Activated CD4-positive, alpha-beta memory T cell treated with anti-CD3 and anti-CD28 coated beads for 36 hours (primary cell): Measurements from ENCODE around the gene CD101. TPM values are rescaled to one million over a fixed set of nuclear protein-coding genes. Genes with fewer than 3 reads are reported as not detected.
"Not testable (repeated sequence)": the region's sequence is repeated elsewhere in the genome, so short reads cannot be mapped to it uniquely, and the experiment has no call there.

ENCODE experiments used
- CTCF ChIA-PET: fragments of 350-600 bp; sonication (Branson Sonifier 250); formaldehyde crosslinking; loops from one replicate; lab custom pipeline; 2021; ENCODE audit warnings: antibody characterized with exemption, inconsistent platforms; lab: Charles Lee
- POLR2A ChIA-PET: fragments of 350-600 bp; sonication (Branson Sonifier 250); formaldehyde crosslinking; loops from one replicate; lab custom pipeline; 2021; ENCODE audit warnings: antibody characterized with exemption; lab: Charles Lee
- DNase-seq: peaks from one replicate; pipeline ENCODE4 v3.0.0-alpha.2; 2020
- H3K27ac Mint-ChIP-seq: one replicate; pipeline ENCODE4 v1.8.0; 2021; ENCODE audit warnings: mixed read lengths
- H3K27me3 Mint-ChIP-seq: one replicate; pipeline ENCODE4 v1.8.0; 2021; ENCODE audit warnings: mixed read lengths
- H3K36me3 Mint-ChIP-seq: one replicate; pipeline ENCODE4 v1.8.0; 2021; ENCODE audit warnings: mixed read lengths
- H3K4me1 Mint-ChIP-seq: one replicate; pipeline ENCODE4 v1.8.0; 2021; ENCODE audit warnings: low read depth, mixed read lengths
- H3K4me3 Mint-ChIP-seq: one replicate; pipeline ENCODE4 v1.8.0; 2021; ENCODE audit warnings: mild to moderate bottlenecking, mixed read lengths
- H3K9me3 Mint-ChIP-seq: one replicate; pipeline ENCODE4 v1.8.0; 2021; ENCODE audit warnings: mixed read lengths
- intact Hi-C: fragments of 100-400 bp; cut with micrococcal nuclease; formaldehyde crosslinking; loops from one replicate; pipeline ENCODE4 v1.15.1; 2023
- total RNA-seq, 2 experiments: library from RNA; stranded (reverse); gene quantifications; one replicate each; pipeline ENCODE4 v1.2.3, GENCODE V29; 2021

The CD101 gene
- total RNA-seq, 2 experiments from 2014 or later, result 0.14 to 0.19 TPM

DNA sequence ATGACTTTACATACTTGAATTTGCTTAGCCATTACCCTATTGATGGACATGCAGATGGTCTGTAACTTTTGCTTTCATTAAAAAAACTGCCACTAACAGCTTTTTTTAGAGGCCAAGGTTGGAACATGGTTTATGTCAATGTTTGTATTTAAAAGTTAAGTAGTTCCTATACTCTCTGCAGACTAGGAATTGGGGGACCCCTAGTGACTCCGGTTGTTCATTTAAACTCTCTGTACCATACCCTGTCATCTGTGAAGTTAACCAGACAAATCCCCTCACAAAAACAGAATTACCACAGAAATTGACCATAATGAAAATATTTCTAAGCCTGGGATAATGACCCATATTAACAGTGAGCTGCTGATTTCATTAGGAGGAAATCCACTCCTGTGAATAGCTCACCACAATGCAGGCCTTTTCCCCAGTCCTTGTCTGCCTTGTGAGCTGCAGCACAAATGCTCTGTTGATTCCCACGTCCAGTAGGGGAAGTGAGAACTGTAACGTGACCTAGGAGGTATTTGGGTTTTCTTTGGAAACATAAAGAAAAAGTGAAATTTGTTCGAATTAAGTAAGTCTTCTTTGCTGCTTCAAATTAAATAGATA is 30.2 kb upstream of the CD101 start:
- DNase-seq, result no peak
- peaks cover 6% of the 10 kb centered on the region for H3K36me3 Mint-ChIP-seq
- POLR2A ChIA-PET, result no interaction called here
- H3K9me3 Mint-ChIP-seq, result no peaks in the 10 kb centered on the region
- no peaks in the 10 kb centered on the region for H3K27me3 Mint-ChIP-seq
- no peak overlapping the region for H3K27ac Mint-ChIP-seq
- CTCF ChIA-PET, result no interaction called here
- no peak overlapping the region for H3K4me3 Mint-ChIP-seq
- no peaks in the 10 kb centered on the region for H3K4me1 Mint-ChIP-seq
- intact Hi-C loops, result no loop called here

DNA sequence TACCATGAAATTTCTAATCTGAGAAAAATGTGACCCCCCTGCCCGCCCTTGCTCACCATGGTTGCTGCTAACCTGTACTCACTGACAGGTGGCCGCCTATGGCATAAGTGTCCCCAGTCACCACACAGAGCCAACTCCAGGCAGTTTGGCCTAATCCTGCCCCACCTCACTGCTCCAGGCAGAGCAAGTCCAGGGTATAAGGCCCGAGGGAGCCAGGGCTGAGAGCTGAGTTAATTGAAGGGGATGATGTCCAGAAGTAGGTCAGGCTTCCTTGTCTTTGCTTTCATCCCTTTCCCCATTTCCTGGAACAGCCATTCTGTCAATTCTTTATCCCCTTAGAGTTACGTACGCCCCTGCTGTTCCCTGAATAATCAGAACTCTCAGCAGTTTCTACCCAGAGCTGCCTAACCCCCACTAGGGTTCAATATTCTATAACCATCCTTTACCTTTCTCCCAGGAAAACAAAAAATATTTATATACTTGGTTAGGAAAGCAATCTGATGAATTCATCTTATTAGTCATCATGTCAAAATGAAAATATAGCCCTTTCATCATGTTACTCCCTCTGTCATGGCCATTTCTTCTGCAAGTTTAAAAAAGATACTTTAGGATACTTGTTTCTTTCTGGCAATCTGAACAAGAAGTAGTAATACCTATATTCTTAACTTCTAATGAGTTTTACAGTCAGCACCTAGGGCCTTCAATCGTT is 29.4 kb upstream of the CD101 start:
- ChIA-PET POLR2A (no interaction called here), CTCF (no interaction called here)
- peaks cover 6% of the 10 kb centered on the region for H3K36me3 Mint-ChIP-seq
- H3K4me1 Mint-ChIP-seq, result no peaks in the 10 kb centered on the region
- no peak overlapping the region for H3K4me3 Mint-ChIP-seq
- H3K27me3 Mint-ChIP-seq, result no peaks in the 10 kb centered on the region
- H3K27ac Mint-ChIP-seq, result no peak overlapping the region
- DNase-seq, result no peak
- intact Hi-C loops, result no loop called here
- no peaks in the 10 kb centered on the region for H3K9me3 Mint-ChIP-seq

DNA sequence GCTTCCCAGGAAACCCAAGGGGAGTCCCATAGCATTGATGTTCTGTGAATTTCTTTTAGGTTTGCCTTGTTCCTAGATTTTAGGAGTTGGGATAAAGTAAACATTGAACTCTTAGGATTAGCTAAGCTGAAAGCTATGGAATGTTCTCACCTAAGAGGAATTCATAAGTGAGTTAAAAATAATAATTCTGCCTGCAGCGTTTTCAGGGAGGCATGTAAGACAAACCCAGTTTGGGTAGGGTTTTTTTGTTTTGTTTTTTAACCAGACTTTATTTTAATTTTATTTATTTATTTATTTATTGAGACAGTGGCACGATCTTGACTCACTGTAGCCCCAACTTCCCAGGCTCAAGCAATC is 28.9 kb upstream of the CD101 start:
- Mint-ChIP-seq H3K27me3 (peaks cover 2% of the 10 kb centered on the region), H3K4me1 (no peaks in the 10 kb centered on the region), H3K9me3 (no peaks in the 10 kb centered on the region), H3K27ac (no peak overlapping the region), H3K36me3 (peaks cover 2% of the 10 kb centered on the region), H3K4me3 (no peak overlapping the region)
- ChIA-PET POLR2A (no interaction called here), CTCF (no interaction called here)
- no peak for DNase-seq
- intact Hi-C loops, result no loop called here

DNA sequence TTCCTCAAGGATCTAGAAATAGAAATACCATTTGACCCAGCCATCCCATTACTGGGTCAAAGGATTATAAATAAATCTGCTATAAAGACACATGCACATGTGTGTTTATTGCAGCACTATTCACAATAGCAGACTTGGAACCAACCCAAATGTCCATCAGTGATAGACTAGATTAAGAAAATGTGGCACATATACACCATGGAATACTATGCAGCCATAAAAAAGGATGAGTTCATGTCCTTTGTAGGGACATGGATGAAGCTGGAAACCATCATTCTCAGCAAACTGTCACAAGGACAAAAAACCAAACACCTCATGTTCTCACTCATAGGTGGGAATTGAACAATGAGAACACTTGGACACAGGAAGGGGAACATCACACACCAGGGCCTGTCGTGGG is 21.3 kb upstream of the CD101 start:
- H3K27ac Mint-ChIP-seq, H3K4me3 Mint-ChIP-seq, H3K36me3 Mint-ChIP-seq, CTCF ChIA-PET, intact Hi-C loops, DNase-seq, H3K27me3 Mint-ChIP-seq, H3K4me1 Mint-ChIP-seq, H3K9me3 Mint-ChIP-seq, POLR2A ChIA-PET: not testable (repeated sequence)

DNA sequence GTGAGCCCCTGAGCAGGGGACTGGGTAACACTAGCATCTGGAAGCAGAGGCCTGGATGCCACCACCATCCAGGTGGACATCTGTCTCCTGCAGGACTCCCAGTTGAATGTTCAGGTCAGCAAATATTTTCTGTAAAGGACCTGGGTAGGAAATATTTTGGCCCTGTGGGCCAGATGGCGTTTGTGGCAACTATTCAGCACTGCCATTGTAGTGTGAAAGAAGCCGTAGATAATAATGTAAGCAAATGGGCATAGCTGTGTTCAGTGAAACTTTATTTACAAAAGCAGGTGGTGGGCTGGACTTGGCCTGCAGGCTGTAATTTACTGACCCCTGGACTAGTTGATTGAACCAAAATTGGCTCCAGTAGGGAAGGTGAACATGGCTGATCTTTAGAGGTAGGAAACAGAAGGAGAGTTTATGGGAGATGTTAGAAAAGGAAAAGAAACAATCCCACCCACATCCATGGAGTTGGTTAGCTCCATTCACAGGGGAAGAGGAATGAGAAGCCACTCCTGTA is 20.0 kb upstream of the CD101 start:
- H3K4me1 Mint-ChIP-seq, result peaks cover 8% of the 10 kb centered on the region
- no peaks in the 10 kb centered on the region for H3K36me3 Mint-ChIP-seq
- H3K4me3 Mint-ChIP-seq, result no peak overlapping the region
- DNase-seq, result no peak
- peaks cover 2% of the 10 kb centered on the region for H3K27me3 Mint-ChIP-seq
- peaks cover 1% of the 10 kb centered on the region for H3K9me3 Mint-ChIP-seq
- ChIA-PET CTCF (no interaction called here), POLR2A (no interaction called here)
- intact Hi-C loops, result no loop called here
- no peak overlapping the region for H3K27ac Mint-ChIP-seq

DNA sequence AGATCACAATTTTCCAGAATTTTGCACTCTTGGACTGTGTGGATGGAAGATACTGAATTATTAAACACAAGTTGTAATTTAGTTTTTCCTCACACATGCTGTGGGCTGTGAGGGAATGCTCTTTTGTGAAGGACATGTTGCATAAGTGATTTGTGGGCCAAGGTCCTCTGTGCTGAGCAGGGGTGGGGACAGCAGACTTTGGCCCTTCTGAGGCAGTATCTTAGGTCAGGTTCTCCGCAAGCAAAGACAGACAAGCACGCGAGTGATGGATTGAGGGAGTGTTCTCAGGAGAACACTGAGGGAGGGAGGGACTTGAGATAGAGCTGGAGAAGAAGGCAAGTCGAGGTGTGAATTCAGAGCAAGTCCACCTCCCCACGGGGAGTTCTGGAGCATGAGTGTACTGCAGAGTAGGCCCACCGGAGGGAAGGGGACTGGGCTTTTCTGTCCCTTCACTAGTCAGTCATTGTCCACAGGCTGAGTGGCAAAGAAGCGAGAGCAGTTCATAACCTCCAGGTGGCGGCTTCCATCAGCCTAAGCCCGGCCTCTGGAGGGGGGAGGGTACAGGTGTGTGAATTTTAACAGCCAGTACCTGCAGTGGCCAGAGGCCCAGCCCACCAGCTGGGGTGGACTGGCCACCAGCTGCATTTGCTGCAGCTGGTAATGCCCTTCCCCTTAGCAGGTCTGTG is 19.1 kb upstream of the CD101 start:
- Mint-ChIP-seq H3K4me3 (no peak overlapping the region), H3K27me3 (no peaks in the 10 kb centered on the region), H3K36me3 (no peaks in the 10 kb centered on the region), H3K4me1 (peaks cover 16% of the 10 kb centered on the region), H3K27ac (no peak overlapping the region), H3K9me3 (peaks cover 1% of the 10 kb centered on the region)
- ChIA-PET CTCF (no interaction called here), POLR2A (no interaction called here)
- intact Hi-C loops, result no loop called here
- DNase-seq, result no peak

DNA sequence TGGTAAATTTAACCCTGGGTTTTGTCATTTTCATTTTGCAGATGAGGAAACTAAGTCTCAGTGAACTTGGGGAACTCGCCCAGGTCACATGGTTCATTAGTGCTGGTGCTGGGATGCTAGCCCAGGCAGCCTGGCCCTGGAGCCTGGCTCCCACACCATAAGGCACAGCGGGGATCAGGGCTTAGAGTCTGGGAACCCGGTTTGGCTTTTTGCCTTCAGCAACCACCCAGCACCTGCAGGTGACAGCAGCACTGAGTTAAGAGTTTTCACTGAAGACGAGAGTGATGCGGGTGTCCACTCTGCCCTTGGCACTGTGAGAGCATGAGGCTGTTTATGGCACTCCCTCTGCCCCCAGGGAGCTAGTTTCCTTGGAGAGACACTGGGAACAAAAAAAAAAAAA is 18.4 kb upstream of the CD101 start:
- ChIA-PET CTCF (no interaction called here), POLR2A (no interaction called here)
- no peak for DNase-seq
- Mint-ChIP-seq H3K27ac (no peak overlapping the region), H3K27me3 (no peaks in the 10 kb centered on the region), H3K9me3 (peaks cover 1% of the 10 kb centered on the region), H3K4me1 (peaks cover 20% of the 10 kb centered on the region), H3K4me3 (no peak overlapping the region), H3K36me3 (no peaks in the 10 kb centered on the region)
- intact Hi-C loops, result no loop called here

DNA sequence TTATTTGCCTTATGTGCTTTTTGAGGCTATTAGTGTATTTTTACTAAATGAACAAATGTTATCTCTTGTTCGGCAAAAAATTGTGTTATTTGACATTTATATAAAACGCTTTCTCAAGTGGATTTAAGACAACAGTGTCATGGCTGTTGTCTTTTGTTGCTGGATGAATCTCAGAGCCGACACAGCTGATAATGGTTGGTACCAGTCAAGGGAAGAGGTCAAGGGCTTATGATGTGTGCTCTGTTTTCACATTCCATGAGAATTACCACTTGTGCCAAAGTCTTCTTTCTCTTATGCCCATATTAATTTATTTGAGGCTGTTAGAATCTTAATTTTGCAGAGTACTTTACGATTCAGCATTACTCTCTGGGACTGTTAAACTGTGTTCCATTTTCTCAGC is 17.9 kb upstream of the CD101 start:
- H3K36me3 Mint-ChIP-seq, result no peaks in the 10 kb centered on the region
- peaks cover 1% of the 10 kb centered on the region for H3K9me3 Mint-ChIP-seq
- intact Hi-C loops, result no loop called here
- DNase-seq, result no peak
- H3K27ac Mint-ChIP-seq, result no peak overlapping the region
- ChIA-PET CTCF (no interaction called here), POLR2A (no interaction called here)
- H3K4me1 Mint-ChIP-seq, result peaks cover 20% of the 10 kb centered on the region
- no peak overlapping the region for H3K4me3 Mint-ChIP-seq
- no peaks in the 10 kb centered on the region for H3K27me3 Mint-ChIP-seq

DNA sequence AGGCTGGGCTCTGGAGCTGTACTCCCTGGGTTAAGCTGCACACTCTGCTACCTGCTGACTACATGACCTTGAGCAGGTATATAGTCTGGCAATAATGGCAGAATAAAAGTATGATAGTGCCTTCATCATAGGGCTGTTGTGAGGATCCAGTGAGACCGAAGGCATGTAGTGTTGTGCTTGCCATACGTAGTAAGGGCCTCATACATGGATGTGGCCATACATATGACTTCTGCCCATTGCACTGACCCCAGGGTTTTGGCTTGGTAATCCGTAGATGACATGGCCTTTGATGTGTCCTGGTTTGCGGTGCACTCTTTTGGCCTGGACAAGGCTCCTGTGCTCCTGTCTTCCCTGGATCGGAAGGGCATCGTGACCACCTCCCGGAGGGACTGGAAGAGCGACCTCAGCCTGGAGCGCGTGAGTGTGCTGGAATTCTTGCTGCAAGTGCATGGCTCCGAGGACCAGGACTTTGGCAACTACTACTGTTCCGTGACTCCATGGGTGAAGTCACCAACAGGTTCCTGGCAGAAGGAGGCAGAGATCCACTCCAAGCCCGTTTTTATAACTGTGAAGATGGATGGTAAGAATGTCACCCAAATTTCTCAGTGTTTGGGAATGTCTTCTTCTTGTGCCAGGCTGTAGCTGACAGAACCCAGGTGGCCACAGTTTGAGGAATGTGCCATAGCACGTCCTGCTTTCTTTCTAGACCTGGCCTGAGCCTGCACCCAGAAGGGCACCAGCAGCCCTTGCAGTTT is 17.0 kb upstream of the CD101 start:
- CTCF ChIA-PET, result interaction anchor here (0.9 kb wide), 1 partner anchor 144 kb away, joined by 3 read pairs; no protein-coding TSS in a partner anchor

DNA sequence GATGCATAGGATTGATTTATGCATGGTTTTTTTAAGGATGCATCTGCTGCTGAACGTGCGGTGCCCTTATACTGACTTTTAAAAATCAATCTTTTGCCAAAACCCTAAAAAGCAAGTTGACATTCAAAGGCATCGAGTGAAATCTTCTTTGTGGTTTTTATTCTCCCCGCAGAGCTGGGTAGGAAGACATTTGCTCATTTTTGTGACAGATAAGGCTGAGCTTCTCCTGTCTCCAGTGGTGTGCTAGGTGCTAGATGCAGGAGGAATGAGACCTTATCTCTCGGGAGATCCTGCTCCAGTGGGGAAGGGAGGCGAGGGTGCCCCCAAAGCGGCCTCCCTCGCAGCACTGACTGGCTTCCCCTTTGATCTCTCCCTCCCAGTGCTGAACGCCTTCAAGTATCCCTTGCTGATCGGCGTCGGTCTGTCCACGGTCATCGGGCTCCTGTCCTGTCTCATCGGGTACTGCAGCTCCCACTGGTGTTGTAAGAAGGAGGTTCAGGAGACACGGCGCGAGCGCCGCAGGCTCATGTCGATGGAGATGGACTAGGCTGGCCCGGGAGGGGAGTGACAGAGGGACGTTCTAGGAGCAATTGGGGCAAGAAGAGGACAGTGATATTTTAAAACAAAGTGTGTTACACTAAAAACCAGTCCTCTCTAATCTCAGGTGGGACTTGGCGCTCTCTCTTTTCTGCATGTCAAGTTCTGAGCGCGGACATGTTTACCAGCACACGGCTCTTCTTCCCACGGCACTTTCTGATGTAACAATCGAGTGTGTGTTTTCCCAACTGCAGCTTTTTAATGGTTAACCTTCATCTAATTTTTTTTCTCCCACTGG is 14.9 kb upstream of the CD101 start:
- CTCF ChIA-PET, result interaction anchor here (1.0 to 1.8 kb wide), 5 partner anchors 9 to 262 kb away, joined by 3 to 9 read pairs (median 3); no protein-coding TSS in a partner anchor
- H3K4me1 Mint-ChIP-seq, result peaks cover 25% of the 10 kb centered on the region

More for the DNA sequence above, 17.0 kb upstream of the CD101 start:
- H3K9me3 Mint-ChIP-seq, result no peaks in the 10 kb centered on the region
- H3K36me3 Mint-ChIP-seq, result no peaks in the 10 kb centered on the region
- POLR2A ChIA-PET, result no interaction called here
- intact Hi-C loops, result loop anchor here (5.0 kb wide), 1 partner anchor 52 kb away; no protein-coding TSS in a partner anchor
- peaks cover 20% of the 10 kb centered on the region for H3K4me1 Mint-ChIP-seq
- no peak overlapping the region for H3K4me3 Mint-ChIP-seq
- no peaks in the 10 kb centered on the region for H3K27me3 Mint-ChIP-seq
- no peak for DNase-seq
- no peak overlapping the region for H3K27ac Mint-ChIP-seq

DNA sequence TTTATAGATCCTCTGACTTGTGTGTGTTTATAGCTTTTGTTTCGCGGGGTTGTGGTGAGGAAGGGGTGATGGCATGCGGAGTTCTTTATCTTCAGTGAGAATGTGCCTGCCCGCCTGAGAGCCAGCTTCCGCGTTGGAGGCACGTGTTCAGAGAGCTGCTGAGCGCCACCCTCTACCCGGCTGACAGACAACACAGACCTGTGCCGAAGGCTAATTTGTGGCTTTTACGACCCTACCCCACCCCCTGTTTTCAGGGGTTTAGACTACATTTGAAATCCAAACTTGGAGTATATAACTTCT is 14.4 kb upstream of the CD101 start:
- no peaks in the 10 kb centered on the region for H3K36me3 Mint-ChIP-seq
- CTCF ChIA-PET, result interaction anchor here (1.0 to 1.8 kb wide), 3 partner anchors 9 to 262 kb away, joined by 3 to 9 read pairs (median 3); no protein-coding TSS in a partner anchor
- peaks cover 28% of the 10 kb centered on the region for H3K4me1 Mint-ChIP-seq
- intact Hi-C loops, result loop anchor here (2.0 to 5.0 kb wide), 3 partner anchors 14 to 64 kb away; partner anchors contain the start of gene CD101
- DNase-seq, result peak; percentile 78
- peak overlapping the region; percentile 90 for H3K27ac Mint-ChIP-seq
- no peaks in the 10 kb centered on the region for H3K27me3 Mint-ChIP-seq
- H3K9me3 Mint-ChIP-seq, result no peaks in the 10 kb centered on the region
- peak overlapping the region; percentile 76 for H3K4me3 Mint-ChIP-seq
- POLR2A ChIA-PET, result interaction anchor here (1.1 to 2.6 kb wide), 4 partner anchors 14 to 233 kb away, joined by 3 to 11 read pairs (median 4); partner anchors contain the start of genes CD101, CD2 and TTF2

More for the DNA sequence above, 14.9 kb upstream of the CD101 start:
- POLR2A ChIA-PET, result interaction anchor here (1.0 to 2.6 kb wide), 5 partner anchors 15 to 380 kb away, joined by 3 to 11 read pairs (median 4); partner anchors contain the start of genes CD101, CD2, MAN1A2 and TTF2
- intact Hi-C loops, result loop anchor here (2.0 to 5.0 kb wide), 3 partner anchors 14 to 64 kb away; partner anchors contain the start of gene CD101
- Mint-ChIP-seq H3K27me3 (no peaks in the 10 kb centered on the region), H3K4me3 (peak overlapping the region; percentile 76), H3K36me3 (no peaks in the 10 kb centered on the region), H3K27ac (peak overlapping the region; percentile 90), H3K9me3 (no peaks in the 10 kb centered on the region)
- peak; percentile 54 for DNase-seq
